A549 (cell line): ENCODE measurements around the gene CCDC121. TPM values are rescaled to one million over a fixed set of nuclear protein-coding genes. Genes with fewer than 3 reads are reported as not detected.
A peak's percentile ranks its signal among the peaks of the same experiment; 100 is the strongest.

Source experiments
- ATAC-seq, 2 experiments: fragments of 200-7000 bp in 1 of 2; fragments of >200 bp in 1 of 2; cut with Nextera tagmentation in 1 of 2; cut with Tn5 transposase in 1 of 2; 3 replicates each; pipeline versions ENCODE4 v1.8.0 to v1.9.1; 2018 to 2020; ENCODE audit warnings: mild to moderate bottlenecking in 1 of 2, moderate library complexity in 1 of 2
- CTCF ChIA-PET: fragments of 300-600 bp; sonication (Branson Sonifier 250); formaldehyde crosslinking; extraction: SDS; loops from one replicate; lab custom pipeline; 2021; ENCODE audit warnings: antibody characterized with exemption, inconsistent platforms; lab: Yijun Ruan, JAX
- POLR2A ChIA-PET: fragments of 350-600 bp; formaldehyde crosslinking; extraction: SDS; loops from one replicate; lab custom pipeline; 2021; ENCODE audit warnings: antibody characterized with exemption, inconsistent platforms; lab: Yijun Ruan, JAX
- DNase-seq, 2 experiments: peaks; one replicate each; pipeline versions ENCODE4 v3.0.0 to v3.0.0-alpha.2; 2011 to 2016; ENCODE audit warnings: low read depth in 1 of 2, low spot score in 1 of 2
- FAIRE-seq: peaks from 2 replicates; lab custom pipeline; 2011; peaks lifted over from hg19 to GRCh38; lab: Jason Lieb, UNC
- H3K27ac ChIP-seq, 2 experiments: fragments of >200 bp; sonication (Bioruptor Twin); formaldehyde crosslinking; 3 replicates each; pipeline ENCODE4 v1.5.1; 2016 to 2017
- H3K4me1 ChIP-seq: fragments of >200 bp; sonication (Bioruptor Twin); formaldehyde crosslinking; 3 replicates; pipeline ENCODE4 v1.6.1; 2016
- H3K4me2 ChIP-seq: fragments of >200 bp; sonication (Bioruptor Twin); formaldehyde crosslinking; 3 replicates; pipeline ENCODE4 v1.6.1; 2016
- H3K4me3 ChIP-seq: fragments of >200 bp; sonication (Bioruptor Twin); formaldehyde crosslinking; 3 replicates; pipeline ENCODE4 v1.5.1; 2016
- H3K9me3 ChIP-seq: fragments of >200 bp; sonication (Bioruptor Twin); formaldehyde crosslinking; 3 replicates; pipeline ENCODE4 v1.6.1; 2016
- CBX2 ChIP-seq: fragments of 200-600 bp; sonication (generic); IDR thresholded peaks from 2 replicates; pipeline ENCODE4 v1.6.1; 2016; ENCODE audit warnings: low read depth, mild to moderate bottlenecking, borderline replicate concordance
- CEBPB ChIP-seq, 2 experiments: fragments of >200 bp in 1 of 2; sonication (Bioruptor Twin) in 1 of 2; formaldehyde crosslinking in 1 of 2; IDR thresholded peaks; 2 replicates each; pipeline ENCODE4 v1.6.1; 2012 to 2016
- EHMT2 ChIP-seq: fragments of 200-600 bp; sonication (generic); IDR thresholded peaks from 2 replicates; pipeline ENCODE4 v1.6.1; 2016; ENCODE audit warnings: antibody characterized with exemption, low read depth, mild to moderate bottlenecking, moderate library complexity
- HDAC2 ChIP-seq: fragments of 200-600 bp; sonication (generic); IDR thresholded peaks from 2 replicates; pipeline ENCODE4 v1.6.1; 2016
- HOXB5 ChIP-seq: fragments of 250-450 bp; sonication (Bioruptor Pico); IDR thresholded peaks from 2 replicates; pipeline ENCODE4 v1.5.0; 2020; ENCODE audit warnings: mild to moderate bottlenecking, moderate library complexity
- JUN ChIP-seq, 2 experiments: fragments of >200 bp; sonication (Bioruptor Twin); formaldehyde crosslinking; IDR thresholded peaks; 2 replicates in 1 of 2; 3 replicates in 1 of 2; pipeline ENCODE4 v1.6.1; 2016 to 2017
- KDM5A ChIP-seq: fragments of 200-600 bp; sonication (generic); IDR thresholded peaks from 2 replicates; pipeline ENCODE4 v1.6.1; 2016; ENCODE audit warnings: antibody characterized with exemption, mild to moderate bottlenecking
- MAFK ChIP-seq: fragments of 450-650 bp; IDR thresholded peaks from 2 replicates; pipeline ENCODE4 v1.6.1; 2014; ENCODE audit not compliant: partially characterized antibody
- MAZ ChIP-seq: fragments of 150-350 bp; IDR thresholded peaks from 2 replicates; pipeline ENCODE4 v1.6.1; 2014; ENCODE audit warnings: antibody characterized with exemption, low read depth, low read length, borderline replicate concordance
- MYC ChIP-seq: IDR thresholded peaks from 2 replicates; pipeline ENCODE4 v1.6.1; 2012; ENCODE audit warnings: mild to moderate bottlenecking, inconsistent platforms, low read length, improper control_type of control experiment, borderline replicate concordance
- NFE2L2 ChIP-seq: fragments of 150-350 bp; conservative IDR thresholded peaks from 2 replicates; pipeline ENCODE4 v1.6.1; 2014; ENCODE audit warnings: low read length
- NPAS2 ChIP-seq: fragments of 250-450 bp; sonication (Bioruptor Pico); IDR thresholded peaks from 2 replicates; pipeline ENCODE4 v1.8.0; 2022; ENCODE audit warnings: mild to moderate bottlenecking, moderate library complexity, borderline replicate concordance
- NR3C1 ChIP-seq: fragments of >200 bp; sonication (Bioruptor Twin); formaldehyde crosslinking; IDR thresholded peaks from 3 replicates; pipeline ENCODE4 v1.6.1; 2017
- POLR2AphosphoS2 ChIP-seq: conservative IDR thresholded peaks from 2 replicates; pipeline ENCODE4 v1.6.1; 2012; ENCODE audit warnings: low read length, improper control_type of control experiment, inconsistent platforms
- RAD21 ChIP-seq, 2 experiments: fragments of >200 bp in 1 of 2; sonication (Bioruptor Twin) in 1 of 2; formaldehyde crosslinking in 1 of 2; IDR thresholded peaks in 1 of 2; conservative IDR thresholded peaks in 1 of 2; 2 replicates in 1 of 2; 3 replicates in 1 of 2; pipeline ENCODE4 v1.6.1; 2012 to 2018; ENCODE audit warnings: inconsistent platforms in 1 of 2
- RFX5 ChIP-seq: fragments of 450-650 bp; IDR thresholded peaks from 2 replicates; pipeline ENCODE4 v1.7.1; 2014; ENCODE audit warnings: antibody characterized with exemption, mild to moderate bottlenecking, moderate library complexity
- RNF2 ChIP-seq: fragments of 200-600 bp; sonication (generic); IDR thresholded peaks from 2 replicates; pipeline ENCODE4 v1.6.1; 2016; ENCODE audit warnings: low read depth, mild to moderate bottlenecking, antibody characterized with exemption, moderate library complexity, borderline replicate concordance
- ZSCAN20 ChIP-seq: fragments of 250-450 bp; sonication (Bioruptor Pico); IDR thresholded peaks from 2 replicates; pipeline ENCODE4 v1.8.0; 2022; ENCODE audit warnings: mild to moderate bottlenecking, moderate library complexity
- WGBS: methylation state at CpG from one replicate; pipeline ENCODE4 v1.1.6; 2017; ENCODE audit errors: missing lambda C conversion rate; 5-methylcytosine and 5-hydroxymethylcytosine counted together
- polyA plus RNA-seq, 4 experiments: library from polyadenylated mRNA; depleted of rRNA in 3 of 4; stranded (reverse); fragments of >200 nt; fragmentation: RNase III in 1 of 4; extraction: RNeasy Plus Mini Kit Qiagen cat#74134 plus additional on column Dnase treatment in 1 of 4; gene quantifications; 2 replicates in 3 of 4; 3 replicates in 1 of 4; pipeline ENCODE4 v1.2.3, GENCODE V29; 2011 to 2017
- TF ChIP-seq, protein P1 (sequence below): fragments of 150-350 bp; IDR thresholded peaks from 2 replicates; pipeline ENCODE4 v1.6.1; 2014; ENCODE audit warnings: low read depth, mild to moderate bottlenecking, low read length
- TF ChIP-seq, protein P2 (sequence below): fragments of >200 bp; sonication (Bioruptor Twin); formaldehyde crosslinking; IDR thresholded peaks from 2 replicates; pipeline ENCODE4 v1.6.1; 2016
- TF ChIP-seq, protein P3 (sequence below): fragments of 250-450 bp; sonication (Bioruptor Pico); IDR thresholded peaks from 2 replicates; pipeline ENCODE4 v1.5.0; 2021; ENCODE audit warnings: mild to moderate bottlenecking, moderate library complexity, borderline replicate concordance
- TF ChIP-seq, protein P4 (sequence below): fragments of 250-450 bp; sonication (Bioruptor Pico); IDR thresholded peaks from 2 replicates; pipeline ENCODE4 v1.5.0; 2020; ENCODE audit warnings: low read depth, mild to moderate bottlenecking, moderate library complexity

CCDC121 gene
- polyA plus RNA-seq, 2 of the 4 experiments (the other 2 are of a cell fraction), result 5.2 to 7.8 TPM

DNA sequence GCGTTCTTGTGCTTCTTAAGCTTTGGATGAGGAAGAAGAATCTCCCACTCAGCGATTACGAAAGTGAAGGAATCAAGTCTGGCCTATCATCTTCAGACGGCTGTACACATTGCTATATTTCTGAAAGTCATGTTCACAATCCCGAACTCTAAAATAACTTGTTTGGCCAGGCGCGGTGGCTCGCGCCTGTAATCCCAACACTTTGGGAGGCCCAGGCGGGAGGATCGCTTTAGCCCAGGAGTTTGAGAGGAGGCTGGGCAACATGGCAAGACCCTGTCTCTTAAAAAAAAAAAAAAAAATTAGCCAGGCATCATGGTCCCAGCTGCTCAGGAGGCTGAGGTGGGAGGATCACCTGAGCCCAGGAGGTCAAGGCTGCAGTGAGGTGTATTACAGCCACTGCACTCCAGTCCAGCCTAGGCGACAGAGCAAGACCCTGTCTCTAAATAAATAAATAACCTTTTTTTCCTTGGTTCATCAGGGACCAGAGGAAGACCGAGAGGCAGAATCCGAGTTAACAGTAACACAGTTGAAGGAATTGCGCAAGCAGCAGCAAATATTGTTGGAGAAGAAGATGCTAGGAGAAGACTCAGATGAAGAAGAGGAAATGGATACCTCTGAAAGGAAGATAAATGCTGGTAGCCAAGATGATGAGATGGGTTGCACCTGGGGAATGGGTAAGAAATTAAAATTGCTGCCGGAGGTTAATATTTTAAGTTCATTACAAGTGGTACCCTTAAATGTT, 36.0 kb upstream of the CCDC121 start:
- Histone ChIP-seq H3K4me1 (peaks cover 24% of the 10 kb centered on the region), H3K9me3 (no peaks in the 10 kb centered on the region), H3K4me3 (peak overlapping the region; percentile 97), H3K27ac (peak overlapping the region; percentile 83 to 93), H3K4me2 (peak overlapping the region; percentile 87)
- ATAC-seq, result no peak
- FAIRE-seq, result no peak
- CTCF ChIA-PET, result interaction anchor here (0.6 to 11.0 kb wide), 5 partner anchors 8 to 256 kb away, joined by 3 to 118 read pairs (median 8); partner anchors contain the start of gene PPM1G
- TF ChIP-seq MAFK, result peak; percentile 21
- TF ChIP-seq CEBPB (IDR thresholded peaks at IDR 0.05), result peak; percentile 83 to 94; a peak in 3 of 4 replicates
- no peak for TF ChIP-seq ZSCAN20 (CRISPR knock-in tag)
- POLR2A ChIA-PET, result interaction anchor here (0.7 to 1.7 kb wide), 2 partner anchors 18 to 55 kb away, joined by 3 to 10 read pairs; no protein-coding TSS in a partner anchor
- DNase-seq, result no peak
- WGBS, result 79% methylated on average over 16 of the region's 16 CpGs

DNA sequence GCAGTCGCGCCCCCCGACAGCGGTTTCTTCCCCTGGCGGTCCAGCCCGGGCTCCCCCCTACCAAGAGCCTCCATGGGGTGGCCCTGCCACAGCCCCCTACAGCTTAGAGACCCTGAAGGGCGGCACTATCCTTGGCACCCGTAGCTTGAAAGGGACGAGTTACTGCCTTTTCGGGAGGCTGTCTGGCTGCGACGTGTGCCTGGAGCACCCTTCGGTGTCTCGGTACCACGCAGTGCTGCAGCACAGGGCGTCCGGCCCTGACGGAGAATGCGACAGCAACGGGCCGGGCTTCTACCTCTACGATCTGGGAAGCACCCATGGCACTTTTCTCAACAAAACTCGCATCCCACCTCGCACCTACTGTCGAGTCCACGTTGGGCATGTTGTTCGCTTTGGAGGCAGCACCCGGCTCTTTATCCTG, 35.4 kb upstream of the CCDC121 start:
- DNase-seq (no peak), FAIRE-seq (no peak), ATAC-seq (peak; percentile 40 to 64; a peak in 5 of 6 replicates)
- CTCF ChIA-PET, result interaction anchor here (0.9 to 11.0 kb wide), 4 partner anchors 8 to 255 kb away, joined by 3 to 118 read pairs (median 8); partner anchors contain the start of gene PPM1G
- Histone ChIP-seq H3K4me1 (peaks cover 24% of the 10 kb centered on the region), H3K27ac (peak overlapping the region; percentile 83 to 93), H3K9me3 (no peaks in the 10 kb centered on the region), H3K4me2 (peak overlapping the region; percentile 87), H3K4me3 (peak overlapping the region; percentile 97)
- POLR2A ChIA-PET, result interaction anchor here (1.0 to 1.7 kb wide), 3 partner anchors 9 to 18 kb away, joined by 3 to 10 read pairs (median 4); no protein-coding TSS in a partner anchor
- TF ChIP-seq KDM5A (peak; percentile 89; the same call in 1 of the 2 replicates), HDAC2 (peak; percentile 11; the same call in 1 of the 2 replicates), MYC (no peak)
- TF ChIP-seq, protein P1, sequence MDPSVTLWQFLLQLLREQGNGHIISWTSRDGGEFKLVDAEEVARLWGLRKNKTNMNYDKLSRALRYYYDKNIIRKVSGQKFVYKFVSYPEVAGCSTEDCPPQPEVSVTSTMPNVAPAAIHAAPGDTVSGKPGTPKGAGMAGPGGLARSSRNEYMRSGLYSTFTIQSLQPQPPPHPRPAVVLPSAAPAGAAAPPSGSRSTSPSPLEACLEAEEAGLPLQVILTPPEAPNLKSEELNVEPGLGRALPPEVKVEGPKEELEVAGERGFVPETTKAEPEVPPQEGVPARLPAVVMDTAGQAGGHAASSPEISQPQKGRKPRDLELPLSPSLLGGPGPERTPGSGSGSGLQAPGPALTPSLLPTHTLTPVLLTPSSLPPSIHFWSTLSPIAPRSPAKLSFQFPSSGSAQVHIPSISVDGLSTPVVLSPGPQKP, result no peak
- TF ChIP-seq, protein P2, sequence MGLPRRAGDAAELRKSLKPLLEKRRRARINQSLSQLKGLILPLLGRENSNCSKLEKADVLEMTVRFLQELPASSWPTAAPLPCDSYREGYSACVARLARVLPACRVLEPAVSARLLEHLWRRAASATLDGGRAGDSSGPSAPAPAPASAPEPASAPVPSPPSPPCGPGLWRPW, result no peak
- 5% methylated on average over 28 of the region's 28 CpGs for WGBS

DNA sequence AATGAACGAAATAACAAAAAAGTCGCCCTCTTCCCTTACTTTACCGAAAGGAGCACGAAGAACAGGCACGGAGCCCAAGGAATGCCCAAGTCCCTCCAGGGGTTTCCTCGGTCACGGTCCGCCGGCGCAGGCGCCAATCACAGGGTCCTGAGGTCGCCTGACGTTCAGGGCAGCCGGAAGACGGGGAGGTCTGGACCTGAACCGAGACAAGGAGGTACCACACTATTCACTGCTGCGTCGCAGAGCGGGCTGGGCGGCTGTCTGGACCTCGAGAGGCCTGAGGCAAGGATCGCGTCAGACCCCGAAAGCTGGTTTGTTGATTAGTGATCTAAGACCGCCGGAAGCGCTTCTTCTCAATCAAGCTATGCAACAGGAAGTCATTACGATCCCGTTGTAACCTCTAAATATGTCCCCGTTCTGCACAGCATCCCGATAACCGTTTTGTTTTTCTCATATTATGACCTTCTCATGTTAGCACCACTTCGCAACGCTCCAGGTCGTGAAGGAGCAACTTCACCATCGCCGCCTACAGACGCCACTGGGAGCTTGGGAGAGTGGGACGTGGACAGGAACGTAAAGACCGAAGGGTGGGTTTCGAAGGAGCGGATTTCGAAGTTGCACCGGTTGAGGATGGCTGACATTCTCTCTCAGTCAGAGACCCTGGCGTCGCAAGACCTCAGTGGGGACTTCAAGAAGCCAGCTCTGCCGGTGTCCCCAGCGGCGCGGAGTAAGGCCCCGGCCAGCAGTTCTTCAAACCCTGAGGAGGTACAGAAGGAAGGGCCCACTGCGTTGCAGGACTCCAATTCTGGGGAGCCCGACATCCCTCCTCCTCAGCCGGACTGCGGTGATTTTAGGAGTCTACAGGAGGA, 34.7 kb upstream of the CCDC121 start, which contains the start of the genes SLC4A1AP and SUPT7L:
Gene SLC4A1AP, plus strand, starts transcription at position 605 of the 869 bp plus-strand sequence. Its CDS starts 26 bp downstream, at position 631.
Gene SUPT7L, minus strand, starts transcription at position 330 of the 869 bp plus-strand sequence. CDS start 1,422 bp downstream, outside the sequence.
- Histone ChIP-seq H3K4me3 (peak within 1 kb of the TSS; percentile 97), H3K9me3 (no peaks in the 10 kb centered on the region), H3K4me1 (peaks cover 24% of the 10 kb centered on the region), H3K4me2 (peak within 1 kb of the TSS; percentile 87), H3K27ac (peak within 1 kb of the TSS; percentile 83 to 93)
- ATAC-seq (peak; percentile 92 to 95), DNase-seq (peak; percentile 84 to 93), FAIRE-seq (no peak)
- ChIA-PET CTCF (interaction anchor here (0.9 to 11.0 kb wide), 6 partner anchors 9 to 255 kb away, joined by 3 to 118 read pairs (median 6); partner anchors contain the start of gene PPM1G), POLR2A (interaction anchor here (0.7 to 1.7 kb wide), 6 partner anchors 8 to 254 kb away, joined by 3 to 10 read pairs (median 4); partner anchors contain the start of genes CCDC121, GPN1 and PPM1G)
- 2% methylated on average over 56 of the region's 56 CpGs for WGBS
- TF ChIP-seq POLR2AphosphoS2, result no peak
- no peak for TF ChIP-seq EHMT2
- TF ChIP-seq, protein P3, sequence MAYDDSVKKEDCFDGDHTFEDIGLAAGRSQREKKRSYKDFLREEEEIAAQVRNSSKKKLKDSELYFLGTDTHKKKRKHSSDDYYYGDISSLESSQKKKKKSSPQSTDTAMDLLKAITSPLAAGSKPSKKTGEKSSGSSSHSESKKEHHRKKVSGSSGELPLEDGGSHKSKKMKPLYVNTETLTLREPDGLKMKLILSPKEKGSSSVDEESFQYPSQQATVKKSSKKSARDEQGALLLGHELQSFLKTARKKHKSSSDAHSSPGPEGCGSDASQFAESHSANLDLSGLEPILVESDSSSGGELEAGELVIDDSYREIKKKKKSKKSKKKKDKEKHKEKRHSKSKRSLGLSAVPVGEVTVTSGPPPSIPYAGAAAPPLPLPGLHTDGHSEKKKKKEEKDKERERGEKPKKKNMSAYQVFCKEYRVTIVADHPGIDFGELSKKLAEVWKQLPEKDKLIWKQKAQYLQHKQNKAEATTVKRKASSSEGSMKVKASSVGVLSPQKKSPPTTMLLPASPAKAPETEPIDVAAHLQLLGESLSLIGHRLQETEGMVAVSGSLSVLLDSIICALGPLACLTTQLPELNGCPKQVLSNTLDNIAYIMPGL, result peak; percentile 98
- TF ChIP-seq NFE2L2, result no peak
- TF ChIP-seq HDAC2, result peak; percentile 96
- TF ChIP-seq RAD21 (conservative IDR thresholded peaks at IDR 0.05 in 1 of 2, IDR thresholded peaks at IDR 0.05 in 1 of 2), result peak in 1 of 2 experiments; percentile 35; a peak in 3 of 5 replicates
- TF ChIP-seq, protein P1, result no peak
- TF ChIP-seq NR3C1, result no peak
- TF ChIP-seq JUN (IDR thresholded peaks at IDR 0.05), result peak; percentile 91
- peak; percentile 77; the same call in 1 of the 2 replicates for TF ChIP-seq HOXB5
- TF ChIP-seq, protein P4, sequence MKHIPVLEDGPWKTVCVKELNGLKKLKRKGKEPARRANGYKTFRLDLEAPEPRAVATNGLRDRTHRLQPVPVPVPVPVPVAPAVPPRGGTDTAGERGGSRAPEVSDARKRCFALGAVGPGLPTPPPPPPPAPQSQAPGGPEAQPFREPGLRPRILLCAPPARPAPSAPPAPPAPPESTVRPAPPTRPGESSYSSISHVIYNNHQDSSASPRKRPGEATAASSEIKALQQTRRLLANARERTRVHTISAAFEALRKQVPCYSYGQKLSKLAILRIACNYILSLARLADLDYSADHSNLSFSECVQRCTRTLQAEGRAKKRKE (CRISPR knock-in tag), result no peak
- no peak for TF ChIP-seq CBX2
- peak in 1 of 2 experiments; percentile 74; a peak in 1 of 4 replicates for TF ChIP-seq CEBPB (IDR thresholded peaks at IDR 0.05)
- TF ChIP-seq RFX5, result peak; percentile 55; the same call in 1 of the 2 replicates
- TF ChIP-seq NPAS2 (CRISPR knock-in tag), result no peak
- TF ChIP-seq RNF2, result no peak
- no peak for TF ChIP-seq MAZ
